Measurements from ENCODE around the gene PNPT1. TPM values are rescaled to one million over a fixed set of nuclear protein-coding genes. Genes with fewer than 3 reads are reported as not detected.
A peak's percentile ranks its signal among the peaks of the same experiment; 100 is the strongest.

PNPT1 gene
- total and polyA plus RNA-seq, 2 of the 13 experiments (the other 11 are each of a cell fraction or from before 2014, with no cell fraction given), result 23.4 to 61.0 TPM

GRCh38 chr2:55617175-55618024 is 76.2 kb downstream of the PNPT1 start, which contains the start of gene PPP4R3B (continued):
- TF ChIP-seq ZNF430 (CRISPR knock-in tag; IDR thresholded peaks at IDR 0.05), result peak; percentile 97
- no peak for TF ChIP-seq ZBTB40 (IDR thresholded peaks at IDR 0.05)
- TF ChIP-seq ZBTB40 (CRISPR knock-in tag; IDR thresholded peaks at IDR 0.05), result peak; percentile 95
- TF ChIP-seq MTA1 (CRISPR knock-in tag; IDR thresholded peaks at IDR 0.05; ENCODE audit: borderline replicate concordance), result peak; percentile 86; the same call in 1 of the 2 replicates
- peak; percentile 92 for TF ChIP-seq ZBTB43 (CRISPR knock-in tag; conservative IDR thresholded peaks at IDR 0.05)
- peak; percentile 77; the same call in 1 of the 2 replicates for TF ChIP-seq TIGD3 (CRISPR knock-in tag; IDR thresholded peaks at IDR 0.05; ENCODE audit: borderline replicate concordance)
- peak; percentile 68; the same call in 1 of the 2 replicates for TF ChIP-seq SNAPC4 (CRISPR knock-in tag; IDR thresholded peaks at IDR 0.05)
- peak; percentile 98 for TF ChIP-seq SMAD3 (CRISPR knock-in tag; IDR thresholded peaks at IDR 0.05)
- no peak for TF ChIP-seq SOX6 (IDR thresholded peaks at IDR 0.05)
- peak; percentile 91 for TF ChIP-seq SOX6 (CRISPR knock-in tag; IDR thresholded peaks at IDR 0.05)
- peak; percentile 88; the same call in 1 of the 2 replicates for TF ChIP-seq TSC22D2 (CRISPR knock-in tag; IDR thresholded peaks at IDR 0.05; ENCODE audit: borderline replicate concordance)
